Measurements from ENCODE around the gene SRRM4.

SRRM4 gene

DNA sequence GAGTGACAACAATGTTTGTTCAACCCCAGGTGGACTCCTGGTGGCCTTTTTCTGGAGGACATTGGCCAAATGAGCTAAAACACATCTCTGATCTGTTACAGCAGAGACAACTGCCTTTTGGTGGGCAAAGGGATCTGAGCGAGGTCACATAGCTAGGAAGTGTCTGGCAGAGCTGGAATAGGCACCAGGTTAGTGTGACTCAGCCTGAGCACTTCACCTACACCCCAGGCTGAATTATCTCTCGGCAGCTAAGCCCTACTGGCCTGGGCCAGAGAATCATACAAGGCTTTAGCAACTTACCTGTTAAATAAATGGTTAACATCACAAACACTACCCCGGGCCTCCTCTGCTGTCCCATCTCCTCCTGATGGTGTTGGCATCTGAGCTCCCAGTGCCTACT is 147.2 kb downstream of the SRRM4 start:
- no peak for DNase-seq

DNA sequence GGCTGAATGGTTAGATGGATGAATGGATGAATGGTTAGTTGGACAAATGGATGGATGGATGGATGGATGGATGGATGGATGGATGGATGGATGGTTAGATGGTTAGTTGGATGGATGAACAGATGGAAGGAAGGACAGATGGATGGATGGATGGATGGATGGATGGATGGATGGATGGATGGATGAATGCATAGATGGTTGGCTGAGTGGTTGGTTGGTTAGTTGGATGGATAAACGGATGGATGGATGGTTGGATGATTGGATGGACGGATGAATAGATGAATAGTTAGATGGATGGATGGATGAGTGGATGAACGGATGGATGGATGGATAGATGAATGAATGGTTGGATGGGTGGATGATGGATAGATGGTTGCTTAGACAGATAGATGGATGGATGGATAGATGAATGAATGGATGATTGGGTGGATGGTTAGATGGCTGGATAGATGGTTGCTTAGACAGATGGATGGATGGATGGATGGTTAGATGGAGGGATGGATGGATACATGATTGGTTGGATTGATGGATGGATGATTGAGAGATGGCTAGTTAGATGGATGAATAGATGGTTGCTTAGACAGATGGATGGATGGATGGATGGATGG is 148.6 kb downstream of the SRRM4 start:
- no peak for DNase-seq

DNA sequence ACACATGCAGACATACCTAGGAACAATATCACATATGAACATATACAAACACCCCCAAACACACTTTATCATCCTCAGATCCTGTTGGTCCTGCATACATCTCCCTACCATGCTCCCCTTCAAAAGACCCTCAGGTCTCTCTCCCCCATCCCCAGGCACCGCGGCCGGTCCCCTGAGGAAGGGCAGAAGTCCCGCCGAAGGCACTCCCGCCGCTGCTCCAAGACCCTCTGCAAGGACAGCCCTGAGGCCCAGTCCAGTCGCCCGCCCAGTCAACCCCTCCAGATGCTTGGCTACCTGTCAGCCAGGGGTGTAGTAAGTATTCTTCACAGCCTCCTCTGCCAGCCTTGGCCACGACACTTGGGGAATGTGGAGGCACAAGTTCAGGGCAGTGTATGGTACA is 149.2 kb downstream of the SRRM4 start:
- DNase-seq = no peak

DNA sequence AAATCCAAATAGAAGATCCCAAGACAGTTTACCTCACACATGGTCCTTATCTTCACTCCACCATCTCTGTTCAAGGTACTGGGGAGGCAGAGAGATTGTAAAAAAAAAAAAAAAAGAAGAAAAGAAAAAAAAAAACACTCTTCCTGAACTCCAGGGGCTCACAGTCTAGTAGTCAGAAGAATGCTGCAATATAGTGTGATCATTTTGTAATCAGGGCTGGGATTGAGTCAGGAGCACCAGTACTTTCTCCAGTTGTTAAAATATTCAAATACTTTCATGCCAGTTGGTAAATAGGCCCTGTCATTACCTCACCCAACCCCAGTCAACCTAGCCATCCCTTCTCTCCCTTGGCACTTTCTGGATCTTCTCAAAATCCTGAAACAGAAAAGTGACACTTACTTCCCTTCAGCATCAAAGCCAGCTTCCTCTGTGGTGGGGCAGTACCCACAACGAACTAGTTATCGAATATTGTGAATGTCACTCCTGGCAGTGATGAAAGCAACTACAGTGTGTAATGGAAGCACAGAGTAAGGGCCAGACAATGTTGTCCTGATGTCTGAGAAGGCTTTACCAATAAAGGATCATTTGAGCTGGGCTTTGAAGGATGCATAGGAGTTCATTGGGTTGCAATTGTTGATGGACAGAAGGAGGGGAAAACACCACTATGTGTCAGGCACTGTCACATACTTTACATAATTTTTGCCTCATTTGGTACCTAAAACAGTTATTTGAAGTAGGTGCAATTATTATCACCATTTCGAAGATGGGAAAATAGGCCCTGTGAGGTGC is 153.1 kb downstream of the SRRM4 start:
- no peak for DNase-seq

DNA sequence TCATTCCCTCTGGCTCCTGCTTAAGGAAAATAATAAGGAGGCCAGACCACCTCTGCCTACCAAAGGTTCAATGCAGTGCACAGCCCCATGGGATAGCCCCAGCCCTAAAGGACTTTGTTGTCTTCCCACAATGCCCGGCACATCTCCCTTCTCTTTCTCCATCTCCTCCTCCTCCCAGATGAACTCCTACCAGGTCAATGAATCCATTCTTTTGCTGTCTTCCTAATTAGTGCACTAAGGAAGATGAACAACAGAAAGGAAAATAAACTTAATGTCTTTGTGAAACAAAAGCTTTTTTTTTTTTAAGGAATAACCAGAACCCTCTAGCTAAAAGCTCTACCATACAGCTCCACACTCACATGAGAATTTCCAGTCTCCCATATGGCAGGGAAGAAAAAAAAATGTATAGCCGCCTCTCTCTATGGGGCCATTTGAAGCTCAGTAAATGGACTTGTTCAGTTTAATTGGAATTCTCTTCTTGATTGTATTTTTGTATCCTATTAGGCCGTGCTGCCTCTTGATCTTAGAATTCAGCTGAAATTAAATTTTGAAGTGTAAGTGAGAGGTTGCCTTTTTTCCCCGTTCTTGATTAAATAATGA is 155.6 kb downstream of the SRRM4 start:
- no peak for DNase-seq

DNA sequence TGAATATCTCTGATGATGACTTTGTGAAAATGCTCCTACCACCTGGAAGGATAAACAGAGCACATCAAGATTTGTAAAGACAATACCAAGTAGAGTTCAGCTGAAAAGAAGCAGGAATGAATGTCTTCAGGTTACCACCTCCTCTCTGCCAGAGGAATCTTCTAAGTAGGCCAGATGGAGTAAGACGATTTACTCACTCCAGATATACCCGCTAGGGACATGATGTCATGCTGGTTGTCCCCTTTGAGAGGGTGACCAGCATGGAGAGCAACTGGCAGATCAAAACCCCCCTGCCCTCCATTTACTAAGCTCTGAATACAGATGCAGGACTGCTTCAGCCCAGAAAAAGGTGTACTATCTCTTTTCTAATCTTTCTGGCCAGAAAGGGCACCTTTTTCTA is 158.1 kb downstream of the SRRM4 start:
- DNase-seq = no peak

DNA sequence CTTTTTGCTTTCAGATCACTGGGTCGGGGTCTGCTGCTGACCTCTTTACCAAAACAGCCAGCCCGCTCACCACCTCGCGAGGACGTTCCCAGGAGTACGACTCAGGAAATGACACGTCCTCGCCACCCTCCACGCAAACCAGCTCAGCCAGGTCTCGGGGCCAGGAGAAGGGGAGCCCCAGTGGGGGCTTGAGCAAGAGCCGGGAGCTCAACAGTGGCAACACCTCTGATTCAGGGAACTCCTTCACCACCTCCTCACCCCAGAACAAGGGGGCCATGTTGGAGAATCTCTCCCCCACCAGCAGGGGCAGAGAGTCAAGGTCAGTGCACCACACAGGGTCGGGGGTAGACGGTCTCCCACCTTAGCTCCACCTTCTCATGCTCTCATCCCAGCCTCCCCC is 164.0 kb downstream of the SRRM4 start:
- DNase-seq = no peak

DNA sequence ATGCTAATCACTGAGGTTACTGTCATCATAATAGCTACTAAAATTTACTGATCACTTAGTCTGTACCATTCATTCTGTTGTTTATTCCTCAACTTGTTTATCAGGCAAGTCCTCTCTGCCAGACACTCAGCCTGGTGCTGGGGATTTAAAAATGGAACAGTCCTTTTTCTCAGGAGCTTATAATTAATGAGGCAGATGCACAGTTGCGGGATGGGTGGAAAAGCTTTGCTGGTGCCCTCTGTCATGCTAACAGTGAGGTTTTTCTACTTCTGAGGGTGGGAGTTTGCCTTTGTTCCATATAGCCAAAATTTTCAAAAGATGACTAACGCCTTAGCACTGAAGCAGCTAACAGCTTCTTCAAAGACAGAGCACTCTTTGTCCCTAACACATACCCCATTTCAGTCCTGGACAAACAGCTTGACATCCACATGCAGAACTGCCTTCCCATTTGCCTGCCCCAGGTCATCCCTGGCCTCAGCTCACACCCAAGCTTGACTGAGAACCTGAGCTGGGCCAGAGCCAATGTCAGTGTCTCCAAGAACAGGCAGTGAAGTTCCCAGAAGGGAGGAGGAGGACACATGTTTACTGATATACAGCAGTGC is 166.6 kb downstream of the SRRM4 start:
- no peak for DNase-seq

DNA sequence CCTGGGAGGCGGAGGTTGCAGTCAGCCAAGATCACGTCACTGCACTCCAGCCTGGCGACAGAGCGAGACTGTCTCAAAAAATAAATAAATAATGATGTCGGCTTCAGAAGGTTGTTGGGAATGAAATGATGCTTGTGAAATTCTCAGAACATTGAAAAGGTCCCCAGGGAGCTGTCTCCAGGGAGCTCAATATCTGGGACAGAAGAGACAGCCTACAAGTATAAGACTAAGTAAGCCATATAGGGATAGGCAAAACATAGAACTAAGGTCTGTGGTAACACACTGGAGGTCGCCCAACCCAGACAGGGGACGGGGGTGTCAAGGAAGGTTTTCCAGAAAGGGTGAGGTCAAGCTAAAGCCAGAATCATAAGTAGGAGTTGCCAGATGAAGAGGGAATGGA is 167.9 kb downstream of the SRRM4 start:
- DNase-seq = no peak

DNA sequence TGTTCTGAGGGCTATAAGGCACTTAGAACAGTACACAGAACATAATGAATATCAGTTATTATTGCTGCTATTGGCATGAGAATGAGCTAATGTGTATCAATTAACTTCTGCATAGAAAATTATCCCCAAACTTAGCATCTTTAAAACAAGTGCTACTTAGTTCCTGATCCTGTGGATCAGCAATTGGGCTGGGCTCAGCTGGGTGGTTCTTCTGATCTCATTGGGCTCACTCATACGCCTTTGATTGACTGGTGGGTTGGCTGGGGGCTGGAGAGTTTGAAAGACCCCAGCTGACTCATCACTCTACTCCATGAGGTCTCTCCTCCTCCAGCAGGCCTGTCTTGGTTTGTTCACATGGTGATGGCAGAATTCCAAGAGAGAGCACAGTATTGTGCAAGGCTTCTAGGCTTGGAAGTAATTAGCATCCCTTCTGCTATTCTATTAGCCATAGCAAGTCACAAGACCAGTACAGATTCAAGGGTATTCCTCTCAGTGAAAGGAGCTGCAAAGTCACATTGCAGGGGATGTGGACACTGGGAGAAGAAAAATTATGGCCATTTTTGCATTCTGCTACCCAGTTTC is 170.2 kb downstream of the SRRM4 start:
- no peak for DNase-seq

DNA sequence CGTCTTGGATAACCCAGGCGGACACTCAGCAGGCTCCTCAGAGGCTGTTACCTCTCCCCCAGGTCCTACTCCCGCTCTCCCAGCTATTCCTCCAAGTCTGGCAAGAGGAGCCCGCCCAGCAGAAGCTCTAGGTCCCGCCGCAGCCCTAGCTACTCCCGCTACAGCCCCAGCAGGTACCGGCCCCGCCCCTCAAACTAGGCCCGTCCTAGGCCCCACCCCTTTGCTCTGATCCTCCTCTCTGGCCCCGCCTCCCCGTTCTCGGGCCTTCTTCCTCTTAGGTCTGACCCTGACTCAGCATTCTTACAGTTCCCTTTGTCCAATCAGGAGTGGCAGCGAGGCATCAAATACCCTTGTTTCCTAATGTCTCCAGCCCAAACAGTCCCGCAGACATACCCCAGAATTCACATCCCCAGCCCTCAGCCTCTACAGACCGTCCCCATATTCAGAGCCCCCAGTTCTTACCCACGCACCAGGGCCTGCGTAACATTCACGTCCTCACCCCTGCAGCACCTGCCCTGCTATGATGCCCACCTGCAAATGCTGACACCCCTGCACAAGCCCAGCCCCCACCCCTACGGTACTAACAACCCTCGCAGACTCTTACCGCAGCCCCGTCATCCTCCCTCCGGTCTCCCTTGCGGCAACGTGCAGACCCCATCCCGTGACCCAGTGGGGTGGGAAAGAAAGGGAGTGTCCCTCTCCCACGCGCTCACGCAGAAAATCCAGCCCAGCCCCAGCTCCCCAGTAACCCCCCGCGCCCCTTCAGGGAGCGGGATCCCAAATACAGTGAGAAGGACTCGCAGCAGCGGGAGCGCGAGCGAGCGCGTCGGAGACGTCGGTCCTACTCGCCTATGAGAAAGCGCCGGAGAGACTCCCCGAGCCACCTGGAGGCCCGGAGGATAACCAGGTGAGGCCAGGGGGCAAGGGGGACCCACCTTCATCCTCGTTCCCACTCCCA is 172.4 kb downstream of the SRRM4 start:
- DNase-seq = no peak

DNA sequence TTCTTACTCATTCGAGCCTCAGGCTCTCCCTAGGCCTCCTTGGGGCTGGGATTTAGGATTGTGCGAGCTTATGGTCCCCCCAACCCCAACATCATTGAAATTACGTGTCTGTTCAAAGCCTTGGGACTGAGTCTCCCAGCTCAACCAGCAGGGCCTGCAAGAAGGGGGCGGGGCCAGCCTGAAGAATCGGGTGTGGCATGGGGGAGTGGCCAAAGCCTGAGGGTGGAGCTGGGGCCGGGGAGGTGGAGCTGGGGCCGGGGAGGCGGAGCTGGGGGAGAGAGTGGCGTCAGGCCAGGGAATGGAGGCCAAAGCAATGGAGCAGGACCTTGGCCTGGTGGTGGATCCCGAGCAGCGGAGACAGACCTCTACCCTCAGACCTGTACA is 173.1 kb downstream of the SRRM4 start:
- DNase-seq = no peak

DNA sequence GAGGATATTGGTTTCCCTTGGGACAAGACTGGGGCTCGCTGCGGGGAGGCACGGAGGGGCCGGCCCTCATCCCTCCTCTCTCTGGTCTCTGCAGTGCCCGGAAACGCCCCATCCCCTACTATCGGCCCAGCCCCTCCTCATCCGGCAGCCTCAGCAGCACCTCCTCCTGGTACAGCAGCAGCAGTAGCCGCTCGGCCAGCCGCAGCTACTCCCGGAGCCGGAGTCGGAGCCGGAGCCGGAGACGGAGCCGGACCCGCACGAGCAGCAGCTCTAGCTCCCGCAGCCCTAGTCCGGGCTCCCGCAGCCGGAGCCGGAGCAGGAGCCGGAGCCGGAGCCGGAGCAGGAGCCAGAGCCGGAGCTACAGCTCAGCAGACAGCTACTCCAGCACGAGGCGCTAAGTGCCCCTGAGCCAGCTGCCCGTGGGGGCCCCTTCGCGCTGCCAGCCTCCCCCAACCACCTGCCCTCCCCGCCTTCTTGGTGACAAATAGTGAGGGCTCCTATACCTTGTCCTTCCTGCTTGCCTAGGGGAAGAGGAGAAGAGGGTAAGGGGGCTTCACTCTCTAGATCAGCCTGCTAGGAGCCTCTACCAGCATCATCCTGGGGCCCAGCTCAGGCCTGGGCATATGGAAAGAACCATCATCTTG is 175.2 kb downstream of the SRRM4 start:
- no peak for DNase-seq

DNA sequence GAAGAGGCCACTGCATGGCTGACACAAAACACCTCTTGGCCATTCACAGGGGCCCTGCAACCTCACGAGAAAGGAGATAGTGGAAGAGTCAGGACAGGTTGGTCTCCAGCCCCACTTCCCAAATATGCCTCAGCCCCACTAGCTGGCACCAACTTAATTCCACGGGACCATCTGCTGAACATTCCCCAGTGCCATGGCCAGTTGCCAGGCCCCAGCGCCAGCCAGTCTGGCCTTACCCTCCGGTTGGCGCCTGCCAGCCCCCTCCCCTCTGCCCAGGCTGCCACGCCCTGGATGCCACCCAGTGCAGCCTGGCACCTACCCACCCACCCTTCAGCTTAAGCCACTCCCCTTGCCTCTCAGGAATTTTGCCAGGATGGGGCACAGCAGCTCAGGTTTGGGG is 176.2 kb downstream of the SRRM4 start:
- DNase-seq = no peak

DNA sequence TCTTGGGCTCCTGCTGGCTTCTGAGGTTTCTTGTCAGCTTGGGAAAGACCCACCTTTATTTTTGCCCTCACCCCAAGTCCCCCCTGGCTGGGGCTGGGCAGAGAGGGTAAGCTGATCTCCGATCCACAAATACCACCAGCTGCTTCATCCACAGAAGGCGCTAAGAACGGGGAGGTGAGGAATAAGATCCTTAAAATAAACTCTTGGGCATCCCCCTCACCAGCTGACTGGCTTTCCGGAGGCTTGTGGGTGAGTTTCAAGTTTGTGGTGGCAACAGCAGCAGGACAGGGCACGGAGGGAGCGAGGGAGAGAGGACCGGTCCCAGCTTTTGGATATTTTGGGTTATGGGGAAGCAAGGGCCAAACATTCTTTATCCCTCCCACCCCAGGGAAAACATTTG is 176.6 kb downstream of the SRRM4 start:
- DNase-seq = no peak

DNA sequence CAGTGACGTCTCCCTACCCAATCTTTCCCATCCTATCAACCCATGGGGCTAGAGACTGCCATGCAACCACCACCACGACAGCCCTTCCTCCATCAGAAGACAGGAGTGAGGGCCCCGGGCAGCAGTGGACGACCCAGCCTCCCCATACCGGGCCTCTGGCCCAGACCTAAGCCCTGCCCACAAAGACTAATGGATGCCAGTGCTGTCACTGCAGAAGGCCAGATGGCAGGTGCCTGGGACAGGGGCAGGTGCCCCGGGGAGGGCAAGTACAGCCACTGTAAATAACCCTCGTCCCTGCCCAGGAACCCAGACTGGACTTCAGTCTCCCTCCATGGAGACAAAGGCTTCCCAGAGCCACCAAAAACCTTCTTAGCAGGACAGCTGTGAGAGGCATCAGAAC is 177.1 kb downstream of the SRRM4 start:
- DNase-seq = no peak

DNA sequence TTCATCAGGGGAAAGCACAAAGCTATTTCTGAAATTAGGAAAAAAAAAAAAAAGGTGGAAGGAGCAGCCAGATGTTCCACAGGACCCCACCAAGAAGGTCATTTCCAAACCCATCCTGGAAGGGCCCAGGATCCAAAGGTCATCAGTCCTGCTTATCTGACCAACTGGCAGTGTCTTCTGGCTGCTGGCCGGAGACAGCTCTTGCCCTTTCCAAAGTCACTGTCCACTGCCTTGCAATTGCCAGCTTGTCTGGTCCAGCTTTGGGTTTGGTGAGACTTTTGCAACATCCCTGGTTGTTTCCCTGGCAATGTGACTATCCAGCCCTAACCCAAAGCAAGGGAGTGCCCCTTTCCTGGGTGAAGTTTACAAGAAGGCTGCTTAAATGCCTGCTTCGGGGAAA is 178.5 kb downstream of the SRRM4 start:
- DNase-seq = no peak

DNA sequence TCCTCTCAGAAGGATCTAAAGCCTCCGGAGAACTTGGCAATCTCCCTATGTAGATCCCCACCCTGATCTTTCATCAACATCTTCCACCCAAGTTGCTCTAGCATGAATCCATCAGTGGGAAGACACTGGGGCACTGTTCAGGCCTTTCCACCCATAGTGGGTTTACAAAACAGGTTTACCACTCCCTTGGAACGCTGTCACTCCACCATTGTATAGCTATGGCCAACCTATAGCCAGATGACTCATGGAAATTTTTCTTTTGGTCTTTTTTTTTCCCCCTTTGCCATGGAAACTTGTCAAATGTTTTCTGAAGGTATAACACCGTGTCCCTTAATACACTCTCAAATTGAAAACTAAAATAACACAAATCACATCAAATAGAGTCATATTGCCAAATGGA is 186.6 kb downstream of the SRRM4 start:
- no peak for DNase-seq

DNA sequence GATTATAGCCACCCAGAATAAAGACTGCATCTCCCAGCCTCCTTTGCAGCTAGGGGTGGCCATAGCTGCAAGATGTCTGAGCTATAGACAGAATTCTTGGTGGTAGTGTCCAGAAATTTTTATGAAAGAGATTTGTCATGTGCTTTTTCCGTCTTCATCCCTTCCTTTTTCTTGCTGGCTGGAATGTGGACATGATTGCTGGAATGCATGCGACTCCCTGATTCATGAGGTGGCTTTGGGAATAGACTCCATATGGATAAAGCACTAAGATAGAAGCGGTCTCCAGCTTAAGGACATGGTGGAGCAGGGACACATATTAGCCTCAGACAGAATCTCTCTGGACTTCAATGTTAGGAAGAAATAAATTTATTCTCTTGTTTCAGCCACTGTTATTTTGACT is 187.4 kb downstream of the SRRM4 start:
- no peak for DNase-seq

DNA sequence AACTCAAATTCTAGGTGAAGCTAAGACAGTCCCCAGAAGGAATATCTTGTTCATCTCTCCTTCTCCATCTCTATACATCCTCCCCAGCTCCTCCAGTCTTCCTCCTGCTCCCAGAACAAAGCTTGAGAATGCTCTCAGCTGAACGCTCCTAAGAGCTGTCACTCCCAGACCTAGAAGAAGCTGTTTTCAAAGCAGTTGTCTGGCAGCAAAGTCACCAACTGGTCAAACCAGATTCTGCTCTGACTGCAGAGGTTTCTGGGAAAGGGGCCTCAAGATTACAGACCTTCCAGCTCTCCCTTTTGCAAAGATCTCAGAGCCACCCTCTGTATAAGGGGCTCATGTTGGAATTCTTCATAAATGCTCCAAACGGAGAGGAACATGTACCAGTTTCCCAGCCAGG is 187.8 kb downstream of the SRRM4 start:
- no peak for DNase-seq

DNA sequence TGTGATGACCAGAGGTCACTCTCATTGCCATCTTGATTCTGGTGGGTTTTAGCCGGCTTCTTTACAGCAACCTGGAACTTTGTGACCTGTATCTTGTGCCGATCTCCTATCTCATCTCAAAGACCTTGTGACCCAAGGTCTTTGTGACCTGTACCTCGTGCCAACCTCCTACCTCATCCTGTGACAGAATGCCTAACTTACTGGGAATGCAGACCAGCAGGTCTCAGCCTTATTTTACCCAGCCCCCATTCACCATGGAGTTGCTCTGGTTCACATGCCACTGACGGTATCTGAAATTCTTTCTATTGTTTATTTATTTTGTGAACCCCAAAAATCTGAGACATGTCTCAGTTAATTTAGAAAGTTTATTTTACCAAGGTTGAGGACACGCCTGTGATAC is 189.9 kb downstream of the SRRM4 start:
- DNase-seq = no peak

Measured in NCI-H2227 treated with DMSO at 0.1 percent for 48 hours (cell line).